Stimulated activated CD8-positive, alpha-beta memory T cell treated with anti-CD3 and anti-CD28 coated beads, Interleukin-7, amount 100 ng/mL, for 1 hour (primary cell): ENCODE measurements around the gene EBP.
"Not testable (repeated sequence)": the region's sequence is repeated elsewhere in the genome, so short reads cannot be mapped to it uniquely, and the experiment has no call there.

Source experiments
- DNase-seq, 2 donors: peaks; one replicate each; pipeline ENCODE4 v3.0.0-alpha.2; 2020; ENCODE audit warnings: low read depth in 2 of 2

The EBP gene

GRCh38 chrX:48493890-48494364, 27.7 kb upstream of the EBP start:
- no peak for DNase-seq

- DNase-seq = no peak
These were observed 24.9 kb upstream of the EBP start for GRCh38 chrX:48496660-48497059.

- no peak for DNase-seq
These were observed 23.7 kb upstream of the EBP start for GRCh38 chrX:48497871-48498270.

DNA sequence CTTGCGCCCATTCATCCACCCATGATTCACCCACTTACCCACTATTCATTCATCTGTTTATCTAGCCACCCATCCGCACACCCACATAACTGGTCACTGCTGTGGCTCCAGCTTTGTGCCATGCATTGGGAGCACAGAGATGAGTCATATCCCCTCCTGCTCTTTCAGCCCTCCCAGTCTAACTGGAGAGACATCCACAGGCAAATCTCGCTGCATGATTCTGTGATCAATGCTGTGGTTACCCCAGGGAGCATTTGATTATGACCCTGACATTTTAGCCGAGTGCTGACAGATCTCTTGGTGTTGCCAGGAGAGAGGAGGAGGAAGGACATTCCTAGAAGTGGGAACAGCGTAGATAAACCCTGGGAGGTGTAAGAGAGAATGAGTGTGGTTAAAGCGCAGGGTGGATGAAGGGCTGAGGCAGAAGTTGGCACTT, 23.2 kb upstream of the EBP start:
- no peak for DNase-seq

- no peak for DNase-seq
These were observed 17.3 kb upstream of the EBP start for GRCh38 chrX:48504261-48504660.

- no peak for DNase-seq
These were observed 16.1 kb upstream of the EBP start for GRCh38 chrX:48505481-48505880.

GRCh38 chrX:48507246-48507645, 14.4 kb upstream of the EBP start:
- no peak for DNase-seq

- DNase-seq = peak; percentile 52 to 53
These were observed 13.0 kb upstream of the EBP start, which contains the start of gene PORCN for GRCh38 chrX:48508400-48509244. Gene PORCN, plus strand, starts transcription at chrX:48508992. Its CDS starts 829 bp downstream, at chrX:48509821.

DNA sequence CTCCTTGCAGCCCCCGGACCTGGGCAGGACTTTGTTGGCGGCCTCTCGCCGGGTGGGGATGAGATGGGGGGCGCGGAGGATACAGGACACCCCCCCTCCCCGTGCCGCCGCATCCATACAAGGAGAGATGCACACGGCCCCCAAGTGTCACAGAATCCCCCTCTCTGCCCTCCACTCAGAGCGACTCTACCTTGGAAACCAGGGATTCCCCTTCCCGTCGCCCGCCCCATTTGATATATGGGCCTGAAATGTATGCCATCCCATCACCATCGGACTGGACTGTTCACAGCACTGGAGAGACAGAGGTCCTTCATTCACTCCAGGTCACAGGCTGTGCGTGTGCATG, 12.4 kb upstream of the EBP start:
- DNase-seq = no peak

DNA sequence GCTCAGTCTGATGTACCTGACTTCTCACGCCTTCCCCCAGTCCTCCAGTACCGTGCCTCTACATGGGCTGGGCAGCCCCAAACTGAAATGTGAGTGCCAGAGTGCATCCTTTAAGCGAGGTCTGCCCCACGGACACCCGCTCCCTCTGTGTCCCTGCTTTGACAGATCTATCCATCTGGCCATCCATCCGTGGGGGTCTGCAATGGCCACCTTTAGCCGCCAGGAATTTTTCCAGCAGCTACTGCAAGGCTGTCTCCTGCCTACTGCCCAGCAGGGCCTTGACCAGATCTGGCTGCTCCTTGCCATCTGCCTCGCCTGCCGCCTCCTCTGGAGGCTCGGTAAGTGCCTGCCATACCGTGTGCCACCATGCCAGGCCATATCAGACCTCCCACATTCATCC, 12.0 kb upstream of the EBP start:
- DNase-seq = no peak

DNA sequence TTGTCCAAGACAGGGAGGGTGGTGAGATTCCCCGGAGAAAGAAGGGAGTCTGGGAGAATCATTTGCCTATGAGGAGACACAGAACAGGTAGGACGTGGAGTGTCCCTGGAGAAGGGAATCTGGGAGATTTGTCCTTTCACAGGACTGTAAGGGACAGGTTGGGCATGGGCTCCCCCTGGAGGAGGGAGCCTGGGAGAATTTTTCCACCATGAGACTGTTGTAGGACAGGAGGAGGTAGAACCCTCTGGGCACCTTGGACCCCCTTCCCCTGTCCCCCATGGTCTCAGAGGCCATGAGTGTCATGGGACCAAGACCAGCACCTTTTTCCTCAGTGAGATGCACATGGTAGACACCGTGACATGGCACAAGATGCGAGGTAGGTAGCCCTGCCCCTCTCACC, 10.0 kb upstream of the EBP start:
- DNase-seq = no peak

DNA sequence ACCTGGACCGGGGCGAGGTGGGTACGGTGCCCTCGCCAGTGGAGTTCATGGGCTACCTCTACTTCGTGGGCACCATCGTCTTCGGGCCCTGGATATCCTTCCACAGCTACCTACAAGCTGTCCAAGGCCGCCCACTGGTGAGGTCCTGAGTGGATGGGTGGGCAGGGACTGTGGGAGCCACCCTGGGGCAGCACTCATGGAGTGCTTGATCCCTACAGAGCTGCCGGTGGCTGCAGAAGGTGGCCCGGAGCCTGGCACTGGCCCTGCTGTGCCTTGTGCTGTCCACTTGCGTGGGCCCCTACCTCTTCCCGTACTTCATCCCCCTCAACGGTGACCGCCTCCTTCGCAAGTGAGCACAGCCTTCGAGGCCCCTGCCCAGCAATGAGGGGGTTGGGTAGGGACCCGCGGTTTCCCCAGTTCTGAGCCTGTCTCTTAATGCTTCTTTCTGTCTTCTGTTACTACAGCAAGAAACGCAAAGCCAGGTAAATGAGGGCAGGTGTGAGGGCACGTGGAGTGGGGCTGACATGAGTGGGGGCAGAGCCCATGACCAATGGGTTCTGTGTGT, 9.2 kb upstream of the EBP start:
- no peak for DNase-seq

DNA sequence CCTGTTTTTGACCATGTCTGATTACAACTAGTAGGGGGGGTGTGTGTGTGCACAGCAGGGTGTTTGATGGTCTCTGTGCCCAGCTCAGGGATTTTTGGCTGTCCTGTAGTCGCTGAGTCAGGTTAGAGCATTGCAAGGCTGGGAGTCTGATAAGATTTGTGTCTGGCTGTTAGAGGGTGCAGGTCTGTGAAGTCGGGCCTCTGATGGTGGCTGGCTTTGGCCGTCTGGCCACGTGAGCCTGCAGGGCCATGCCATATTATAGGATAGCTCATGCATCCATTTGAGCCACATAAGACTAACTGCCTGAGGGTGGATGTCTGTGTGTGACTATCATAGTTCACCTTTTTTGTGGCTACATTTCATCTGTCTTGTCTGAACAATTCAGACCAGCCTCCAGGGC, 7.9 kb upstream of the EBP start:
- DNase-seq = no peak

DNA sequence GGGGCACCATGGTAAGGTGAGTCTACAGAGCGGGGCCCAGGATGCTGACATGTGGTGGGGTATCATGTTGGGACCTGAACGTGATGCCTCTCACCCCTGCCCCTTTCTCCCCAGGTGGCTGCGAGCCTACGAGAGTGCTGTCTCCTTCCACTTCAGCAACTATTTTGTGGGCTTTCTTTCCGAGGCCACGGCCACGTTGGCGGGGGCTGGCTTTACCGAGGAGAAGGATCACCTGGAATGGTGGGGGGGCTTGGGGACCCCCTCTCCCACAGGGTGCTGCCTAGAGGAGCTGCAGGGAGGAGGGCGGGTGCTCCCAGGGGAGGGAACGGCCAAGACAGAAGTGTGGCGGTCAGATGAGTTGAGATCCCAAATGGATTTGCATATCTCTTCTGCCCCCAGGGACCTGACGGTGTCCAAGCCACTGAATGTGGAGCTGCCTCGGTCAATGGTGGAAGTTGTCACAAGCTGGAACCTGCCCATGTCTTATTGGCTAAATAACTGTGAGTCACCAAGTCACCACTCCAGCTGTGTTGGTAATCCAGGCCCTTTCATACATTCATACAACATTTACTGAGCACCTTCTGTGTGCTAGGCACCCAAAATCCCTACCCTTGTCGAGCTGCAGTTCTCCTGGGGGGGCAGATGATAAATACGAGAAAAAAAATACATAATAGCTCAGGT, 7.3 kb upstream of the EBP start:
- DNase-seq = no peak

DNA sequence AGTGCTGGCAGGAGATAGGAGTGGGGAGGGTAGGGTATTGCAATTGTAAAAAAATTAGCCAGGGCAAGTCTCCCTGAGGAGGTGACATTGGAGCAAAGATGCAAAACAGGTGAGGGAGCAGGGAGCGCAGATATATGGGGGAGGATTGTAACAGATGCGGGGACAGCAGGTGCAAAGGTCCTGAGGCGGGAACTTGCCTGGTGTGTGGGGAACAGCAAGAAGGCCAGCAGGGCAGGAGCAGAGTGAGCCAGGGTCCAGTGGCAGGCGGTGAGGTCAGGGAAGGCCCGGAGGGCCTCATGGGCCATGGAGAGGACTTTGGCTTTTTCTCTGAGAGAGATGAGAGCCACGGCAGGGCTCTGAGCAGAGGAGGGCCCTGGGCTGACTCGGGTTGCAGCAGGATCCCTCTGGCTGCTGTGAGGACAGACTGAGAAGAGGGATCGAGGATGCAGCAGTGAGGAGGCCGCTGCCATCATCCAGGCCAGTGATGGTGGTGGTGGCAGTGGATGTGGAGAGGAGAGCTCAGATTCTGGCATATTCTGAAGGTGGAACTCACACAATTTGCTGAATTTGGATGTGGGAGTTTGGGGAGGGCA, 6.6 kb upstream of the EBP start:
- DNase-seq = no peak

DNA sequence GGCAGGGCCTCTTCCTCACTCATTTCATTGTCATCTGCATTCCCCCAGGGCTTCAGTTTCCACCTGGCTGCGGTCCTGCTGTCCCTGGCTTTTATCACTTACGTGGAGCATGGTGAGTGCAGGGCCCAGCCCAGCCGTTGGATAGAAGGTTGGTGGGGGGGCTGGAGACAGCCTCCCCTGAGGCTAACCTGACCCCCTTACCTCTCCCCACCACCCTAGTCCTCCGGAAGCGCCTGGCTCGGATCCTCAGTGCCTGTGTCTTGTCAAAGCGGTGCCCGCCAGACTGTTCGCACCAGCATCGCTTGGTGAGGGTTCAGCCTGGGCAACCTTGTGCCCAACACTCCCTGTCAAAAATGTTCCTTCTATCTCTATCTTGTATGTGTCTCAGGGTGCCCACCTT, 5.8 kb upstream of the EBP start:
- no peak for DNase-seq

DNA sequence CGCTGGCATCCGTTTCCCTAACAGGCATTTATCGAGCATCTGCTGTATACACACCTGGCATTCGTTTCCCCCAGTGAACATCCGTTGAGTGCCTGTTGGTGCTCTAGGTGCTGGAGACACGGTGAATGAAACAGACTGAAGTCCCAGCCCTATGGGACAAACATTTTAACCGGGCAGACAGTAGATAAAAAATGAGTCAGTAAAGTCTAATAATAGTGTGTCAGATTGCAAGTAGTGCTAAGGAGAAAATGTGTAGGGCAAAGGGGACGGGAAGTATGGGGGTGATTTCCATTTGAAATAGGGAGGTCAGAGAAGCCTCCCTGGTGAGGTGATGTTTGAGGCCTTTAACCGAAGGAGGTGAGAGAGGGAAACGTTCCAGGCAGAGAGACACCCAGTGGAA, 5.3 kb upstream of the EBP start:
- no peak for DNase-seq

DNA sequence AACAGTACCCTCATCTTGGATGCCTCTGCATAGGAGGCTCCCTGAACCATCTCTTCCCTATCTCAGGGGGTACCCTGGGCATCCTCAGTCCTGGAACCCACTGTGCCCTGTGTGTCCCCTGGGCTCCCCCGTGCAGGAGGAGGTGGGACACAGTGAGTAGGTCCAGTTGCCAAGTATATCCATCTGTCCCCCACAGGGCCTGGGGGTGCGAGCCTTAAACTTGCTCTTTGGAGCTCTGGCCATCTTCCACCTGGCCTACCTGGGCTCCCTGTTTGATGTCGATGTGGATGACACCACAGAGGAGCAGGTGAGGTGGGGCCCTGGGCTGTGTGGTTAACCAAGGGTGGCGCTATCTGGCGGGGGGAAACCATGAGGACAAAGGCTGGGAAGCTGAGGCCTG, 4.6 kb upstream of the EBP start:
- DNase-seq = no peak

DNA sequence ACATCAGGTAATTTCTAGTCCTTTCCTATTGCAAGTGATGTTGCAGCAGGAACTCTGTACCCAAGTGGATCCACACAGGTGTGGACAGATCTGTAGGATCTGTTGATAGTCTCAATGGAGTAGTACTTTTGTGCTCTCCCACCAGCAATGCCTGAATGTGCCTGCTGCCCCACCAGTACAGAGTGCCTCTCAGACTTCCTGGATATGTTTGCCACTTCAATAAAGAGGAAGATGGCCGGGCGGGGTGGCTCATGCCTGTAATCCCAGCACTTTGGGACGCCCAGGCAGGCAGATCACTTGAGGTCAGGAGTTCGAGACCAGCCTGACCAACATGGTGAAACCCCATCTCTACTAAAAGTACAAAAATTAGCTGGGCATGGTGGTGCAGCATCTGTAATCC, 2.1 kb upstream of the EBP start:
- not testable (repeated sequence) for DNase-seq

DNA sequence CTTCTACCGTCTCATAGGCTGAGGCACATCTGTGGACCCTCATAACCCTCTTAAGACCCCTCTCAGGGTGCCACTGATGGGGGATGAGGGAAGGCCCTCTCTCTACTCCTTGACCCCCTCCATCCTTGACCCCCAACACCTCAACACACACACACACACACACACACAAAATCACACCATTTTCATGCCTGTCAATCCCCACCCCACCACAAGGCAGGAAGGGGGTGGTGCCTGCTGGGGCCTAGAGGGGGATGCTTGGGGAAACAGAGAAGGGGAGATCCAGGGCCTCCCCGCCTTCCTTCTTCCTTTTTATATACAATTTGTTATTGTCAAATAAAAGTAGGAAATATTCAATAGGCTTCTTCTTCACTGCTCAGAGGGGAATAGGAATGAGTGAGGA, 1.2 kb upstream of the EBP start:
- no peak for DNase-seq

- DNase-seq = no peak
These were observed 644 bp upstream of the EBP start for GRCh38 chrX:48520976-48521352.

DNA sequence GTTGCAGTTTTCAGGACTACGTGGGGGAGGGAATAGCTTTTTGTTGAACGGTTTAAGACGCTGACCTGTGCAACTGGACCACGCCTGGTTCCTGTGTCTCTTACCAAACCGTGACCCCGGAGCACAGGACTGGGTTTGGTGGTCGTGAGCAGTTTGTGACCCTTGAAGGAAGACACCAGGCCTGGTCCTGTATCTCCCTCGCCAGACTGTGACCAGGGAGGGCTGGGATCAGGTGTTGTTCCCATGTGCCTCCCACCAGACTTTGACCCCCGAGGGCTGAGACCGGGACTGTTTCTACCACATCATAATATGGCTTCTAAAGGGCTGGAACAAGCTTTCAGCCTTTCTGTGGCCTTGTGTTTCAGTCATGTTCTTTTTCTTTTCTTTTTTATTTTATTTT, 683 bp downstream of the EBP start:
- no peak for DNase-seq

DNA sequence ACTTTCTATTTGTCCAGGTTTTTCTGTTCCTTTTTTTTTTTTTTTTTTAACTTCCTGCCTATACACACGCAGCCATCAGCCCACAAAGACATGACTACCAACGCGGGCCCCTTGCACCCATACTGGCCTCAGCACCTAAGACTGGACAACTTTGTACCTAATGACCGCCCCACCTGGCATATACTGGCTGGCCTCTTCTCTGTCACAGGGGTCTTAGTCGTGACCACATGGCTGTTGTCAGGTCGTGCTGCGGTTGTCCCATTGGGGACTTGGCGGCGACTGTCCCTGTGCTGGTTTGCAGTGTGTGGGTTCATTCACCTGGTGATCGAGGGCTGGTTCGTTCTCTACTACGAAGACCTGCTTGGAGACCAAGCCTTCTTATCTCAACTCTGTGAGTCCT, 2.1 kb downstream of the EBP start:
- DNase-seq = no peak
